Measurements from ENCODE around the gene APLP2.

DNA sequence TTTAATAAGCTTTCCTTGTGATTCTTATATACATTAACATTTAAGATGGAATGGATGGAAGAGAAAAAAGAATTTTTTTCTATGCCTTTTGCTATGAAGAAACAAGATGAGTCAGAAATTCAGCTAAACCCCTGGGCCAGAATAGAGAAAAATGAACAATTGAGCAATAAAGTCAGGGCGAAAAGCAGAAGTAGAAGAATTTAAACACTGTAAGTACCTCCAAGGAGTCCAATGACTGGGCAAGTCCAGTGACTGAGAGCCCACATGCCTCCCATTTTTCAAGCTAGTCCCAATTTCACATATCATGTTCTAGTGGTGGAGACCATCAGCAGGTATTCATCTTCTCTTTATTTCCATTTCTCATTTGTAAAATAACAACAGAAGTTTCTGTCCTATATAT, 18.6 kb upstream of the APLP2 start:
- TF ChIP-seq, protein P1, sequence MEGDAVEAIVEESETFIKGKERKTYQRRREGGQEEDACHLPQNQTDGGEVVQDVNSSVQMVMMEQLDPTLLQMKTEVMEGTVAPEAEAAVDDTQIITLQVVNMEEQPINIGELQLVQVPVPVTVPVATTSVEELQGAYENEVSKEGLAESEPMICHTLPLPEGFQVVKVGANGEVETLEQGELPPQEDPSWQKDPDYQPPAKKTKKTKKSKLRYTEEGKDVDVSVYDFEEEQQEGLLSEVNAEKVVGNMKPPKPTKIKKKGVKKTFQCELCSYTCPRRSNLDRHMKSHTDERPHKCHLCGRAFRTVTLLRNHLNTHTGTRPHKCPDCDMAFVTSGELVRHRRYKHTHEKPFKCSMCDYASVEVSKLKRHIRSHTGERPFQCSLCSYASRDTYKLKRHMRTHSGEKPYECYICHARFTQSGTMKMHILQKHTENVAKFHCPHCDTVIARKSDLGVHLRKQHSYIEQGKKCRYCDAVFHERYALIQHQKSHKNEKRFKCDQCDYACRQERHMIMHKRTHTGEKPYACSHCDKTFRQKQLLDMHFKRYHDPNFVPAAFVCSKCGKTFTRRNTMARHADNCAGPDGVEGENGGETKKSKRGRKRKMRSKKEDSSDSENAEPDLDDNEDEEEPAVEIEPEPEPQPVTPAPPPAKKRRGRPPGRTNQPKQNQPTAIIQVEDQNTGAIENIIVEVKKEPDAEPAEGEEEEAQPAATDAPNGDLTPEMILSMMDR (IDR thresholded peaks at IDR 0.05): no peak
- no peak for TF ChIP-seq POLR2A (IDR thresholded peaks at IDR 0.05)
